ENCODE measurements around the gene PHLDB3.
"Not testable (repeated sequence)": the region's sequence is repeated elsewhere in the genome, so short reads cannot be mapped to it uniquely, and the experiment has no call there.

PHLDB3 gene

GRCh38 chr19:43504426-43505185 is at the start of gene PHLDB3:
PHLDB3 (minus strand) TSS chr19:43504746; CDS start chr19:43504118, 628 bp downstream.
- peaks cover 3% of the 10 kb centered on the region for H3K36me3 Mint-ChIP-seq
- H3K9me3 Mint-ChIP-seq (ENCODE audit: low read depth) = no peaks in the 10 kb centered on the region
- peak within 1 kb of the TSS; percentile 91 for H3K27ac Mint-ChIP-seq
- H3K4me3 Mint-ChIP-seq = peak within 1 kb of the TSS; percentile 96
- peaks cover 34% of the 10 kb centered on the region for H3K4me1 Mint-ChIP-seq (ENCODE audit: low read depth)
- no peaks in the 10 kb centered on the region for H3K27me3 Mint-ChIP-seq

- Mint-ChIP-seq H3K4me1 (ENCODE audit: low read depth) (peaks cover 12% of the 10 kb centered on the region), H3K9me3 (ENCODE audit: low read depth) (no peaks in the 10 kb centered on the region), H3K36me3 (peaks cover 5% of the 10 kb centered on the region), H3K27ac (no peak overlapping the region), H3K4me3 (no peak overlapping the region), H3K27me3 (no peaks in the 10 kb centered on the region)
Observed at GRCh38 chr19:43553656-43554055, 49.1 kb upstream of the PHLDB3 start.

- Mint-ChIP-seq H3K27me3 (no peaks in the 10 kb centered on the region), H3K27ac (no peak overlapping the region), H3K4me1 (ENCODE audit: low read depth) (peaks cover 12% of the 10 kb centered on the region), H3K9me3 (ENCODE audit: low read depth) (no peaks in the 10 kb centered on the region), H3K4me3 (no peak overlapping the region), H3K36me3 (peaks cover 5% of the 10 kb centered on the region)
Observed at GRCh38 chr19:43552616-43553015, 48.1 kb upstream of the PHLDB3 start.

GRCh38 chr19:43552198-43552450 is 47.6 kb upstream of the PHLDB3 start:
- H3K36me3 Mint-ChIP-seq = peaks cover 5% of the 10 kb centered on the region

DNA sequence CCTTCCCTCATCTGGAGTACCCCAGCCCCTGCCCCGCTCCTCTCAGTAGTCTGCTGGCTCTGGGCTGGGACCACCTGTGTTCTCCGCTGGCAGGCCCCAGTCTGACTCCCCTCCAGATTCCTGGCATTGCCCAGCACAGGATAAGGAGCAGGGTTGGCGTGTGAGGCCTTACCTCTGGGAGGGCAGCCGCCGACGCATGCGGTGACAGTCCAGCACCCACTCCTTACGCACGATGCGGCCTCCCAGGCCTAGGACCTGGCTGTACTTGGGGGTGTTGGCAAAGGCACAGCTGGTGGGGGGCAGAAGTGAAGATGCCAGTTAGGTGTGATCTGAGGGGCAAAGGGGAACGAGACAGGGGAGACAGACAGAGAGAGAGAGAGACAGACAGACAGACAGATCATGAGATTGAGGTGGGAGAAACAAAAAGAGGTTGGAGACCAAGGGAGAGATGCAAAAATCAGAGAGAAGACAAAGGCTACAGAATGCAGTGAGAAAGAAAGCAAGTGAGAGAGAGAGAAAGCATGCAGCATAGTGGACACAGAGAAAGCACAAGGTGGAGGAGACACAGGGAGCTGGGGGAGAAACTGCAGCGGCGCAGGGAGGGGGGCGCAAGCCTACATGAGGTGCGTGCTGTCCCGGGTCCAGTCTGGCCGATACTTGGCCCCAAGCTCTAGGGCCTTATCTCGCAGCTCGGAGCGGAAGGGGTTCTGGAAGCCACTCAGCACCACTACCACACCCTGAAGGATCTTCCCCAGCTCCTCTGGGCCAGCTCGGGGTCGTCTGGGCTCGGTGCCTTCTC is 47.1 kb upstream of the PHLDB3 start:
- Mint-ChIP-seq H3K36me3 (peaks cover 5% of the 10 kb centered on the region), H3K4me3 (no peak overlapping the region), H3K4me1 (ENCODE audit: low read depth) (peaks cover 10% of the 10 kb centered on the region), H3K9me3 (ENCODE audit: low read depth) (no peaks in the 10 kb centered on the region), H3K27me3 (no peaks in the 10 kb centered on the region), H3K27ac (peak overlapping the region; percentile 73)

More at GRCh38 chr19:43552198-43552450, 47.6 kb upstream of the PHLDB3 start:
- Mint-ChIP-seq H3K4me3 (no peak overlapping the region), H3K27me3 (no peaks in the 10 kb centered on the region), H3K9me3 (ENCODE audit: low read depth) (no peaks in the 10 kb centered on the region), H3K27ac (no peak overlapping the region), H3K4me1 (ENCODE audit: low read depth) (peaks cover 10% of the 10 kb centered on the region)

DNA sequence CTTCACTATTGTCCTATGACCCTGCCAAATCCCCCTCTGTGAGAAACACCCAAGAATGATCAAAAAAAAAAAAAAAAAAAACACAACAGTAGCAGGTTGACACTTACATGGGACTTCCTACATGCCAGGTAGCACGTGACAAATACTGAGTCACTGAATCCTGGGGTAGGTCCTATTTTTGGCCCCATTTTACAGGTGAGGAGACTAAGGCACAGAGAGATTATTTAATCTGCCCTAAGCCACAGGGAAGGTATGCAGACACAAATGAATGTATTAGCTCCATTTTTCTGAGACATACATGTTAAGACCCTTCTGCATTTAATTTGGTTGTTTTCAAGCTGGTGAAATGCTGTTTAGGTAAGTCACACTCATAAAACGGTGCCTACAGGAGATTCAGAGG is 44.2 kb upstream of the PHLDB3 start:
- Mint-ChIP-seq H3K4me3 (no peak overlapping the region), H3K36me3 (peaks cover 2% of the 10 kb centered on the region), H3K27ac (no peak overlapping the region), H3K4me1 (ENCODE audit: low read depth) (no peaks in the 10 kb centered on the region), H3K9me3 (ENCODE audit: low read depth) (no peaks in the 10 kb centered on the region), H3K27me3 (no peaks in the 10 kb centered on the region)

GRCh38 chr19:43547926-43548325 is 43.4 kb upstream of the PHLDB3 start:
- not testable (repeated sequence) for H3K36me3 Mint-ChIP-seq; H3K27me3 Mint-ChIP-seq; H3K27ac Mint-ChIP-seq; H3K9me3 Mint-ChIP-seq (ENCODE audit: low read depth); H3K4me3 Mint-ChIP-seq; H3K4me1 Mint-ChIP-seq (ENCODE audit: low read depth)

DNA sequence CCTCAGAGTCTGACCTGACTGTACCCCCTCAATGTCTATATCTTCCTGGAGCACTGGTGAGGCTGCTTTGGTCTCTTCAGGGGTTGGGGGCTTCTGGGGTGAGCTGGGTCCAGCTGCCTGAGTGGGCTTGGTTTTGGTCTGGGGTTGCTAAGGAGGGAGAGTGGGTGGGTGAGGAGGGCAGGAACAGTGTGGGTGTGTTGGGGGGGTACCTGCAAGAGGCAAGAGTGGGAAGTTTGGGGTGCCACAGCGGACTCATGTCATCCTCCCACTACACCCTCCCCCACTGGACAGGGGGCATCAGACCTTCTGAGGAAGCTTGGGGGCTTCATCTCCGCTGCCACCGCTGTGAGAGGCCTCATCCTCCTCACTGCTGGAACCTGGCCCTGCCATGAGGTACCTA is 42.0 kb upstream of the PHLDB3 start:
- Mint-ChIP-seq H3K36me3 (peaks cover 1% of the 10 kb centered on the region), H3K27me3 (no peaks in the 10 kb centered on the region), H3K9me3 (ENCODE audit: low read depth) (no peaks in the 10 kb centered on the region), H3K4me3 (no peak overlapping the region), H3K27ac (no peak overlapping the region), H3K4me1 (ENCODE audit: low read depth) (no peaks in the 10 kb centered on the region)

- Mint-ChIP-seq H3K27ac (no peak overlapping the region), H3K4me1 (ENCODE audit: low read depth) (no peaks in the 10 kb centered on the region), H3K9me3 (ENCODE audit: low read depth) (no peaks in the 10 kb centered on the region), H3K36me3 (peaks cover 3% of the 10 kb centered on the region), H3K4me3 (no peak overlapping the region), H3K27me3 (no peaks in the 10 kb centered on the region)
Observed at GRCh38 chr19:43545981-43546380, 41.4 kb upstream of the PHLDB3 start.

- no peaks in the 10 kb centered on the region for H3K9me3 Mint-ChIP-seq (ENCODE audit: low read depth)
- peaks cover 7% of the 10 kb centered on the region for H3K36me3 Mint-ChIP-seq
- H3K27ac Mint-ChIP-seq = peak overlapping the region; percentile 66
- H3K27me3 Mint-ChIP-seq = no peaks in the 10 kb centered on the region
- H3K4me1 Mint-ChIP-seq (ENCODE audit: low read depth) = no peaks in the 10 kb centered on the region
- no peak overlapping the region for H3K4me3 Mint-ChIP-seq
Observed at GRCh38 chr19:43545276-43545675, 40.7 kb upstream of the PHLDB3 start.

DNA sequence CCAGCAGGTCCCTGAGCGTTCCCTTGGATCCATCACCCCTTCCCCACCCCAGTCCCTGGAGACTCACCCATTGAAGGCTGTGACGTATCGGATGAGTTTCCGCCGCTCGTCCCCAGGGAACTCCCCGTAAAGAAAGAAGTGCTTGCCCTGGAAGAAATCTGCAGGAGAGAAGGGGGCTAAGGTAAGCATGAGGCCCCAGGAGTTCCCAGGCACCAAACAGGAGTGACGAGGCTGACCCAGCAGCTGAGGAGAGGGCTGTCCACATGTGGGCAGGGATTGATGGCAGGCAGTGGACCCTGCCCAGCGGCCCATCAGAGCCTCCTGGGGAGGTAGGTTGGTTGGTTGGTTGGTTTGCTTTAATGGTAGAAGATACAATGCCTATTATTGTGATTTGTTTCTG is 39.5 kb upstream of the PHLDB3 start:
- Mint-ChIP-seq H3K9me3 (ENCODE audit: low read depth) (no peaks in the 10 kb centered on the region), H3K4me3 (no peak overlapping the region), H3K27me3 (no peaks in the 10 kb centered on the region), H3K36me3 (peaks cover 15% of the 10 kb centered on the region), H3K27ac (no peak overlapping the region), H3K4me1 (ENCODE audit: low read depth) (no peaks in the 10 kb centered on the region)

GRCh38 chr19:43541920-43542650 is 37.5 kb upstream of the PHLDB3 start:
- H3K4me3 Mint-ChIP-seq = no peak overlapping the region
- no peak overlapping the region for H3K27ac Mint-ChIP-seq
- H3K36me3 Mint-ChIP-seq = peaks cover 23% of the 10 kb centered on the region
- no peaks in the 10 kb centered on the region for H3K4me1 Mint-ChIP-seq (ENCODE audit: low read depth)
- peaks cover 4% of the 10 kb centered on the region for H3K9me3 Mint-ChIP-seq (ENCODE audit: low read depth)
- no peaks in the 10 kb centered on the region for H3K27me3 Mint-ChIP-seq

- Mint-ChIP-seq H3K4me1 (ENCODE audit: low read depth) (peaks cover 2% of the 10 kb centered on the region), H3K4me3 (no peak overlapping the region), H3K9me3 (ENCODE audit: low read depth) (peaks cover 4% of the 10 kb centered on the region), H3K27me3 (no peaks in the 10 kb centered on the region), H3K36me3 (peaks cover 23% of the 10 kb centered on the region), H3K27ac (no peak overlapping the region)
Observed at GRCh38 chr19:43540381-43540780, 35.8 kb upstream of the PHLDB3 start.

DNA sequence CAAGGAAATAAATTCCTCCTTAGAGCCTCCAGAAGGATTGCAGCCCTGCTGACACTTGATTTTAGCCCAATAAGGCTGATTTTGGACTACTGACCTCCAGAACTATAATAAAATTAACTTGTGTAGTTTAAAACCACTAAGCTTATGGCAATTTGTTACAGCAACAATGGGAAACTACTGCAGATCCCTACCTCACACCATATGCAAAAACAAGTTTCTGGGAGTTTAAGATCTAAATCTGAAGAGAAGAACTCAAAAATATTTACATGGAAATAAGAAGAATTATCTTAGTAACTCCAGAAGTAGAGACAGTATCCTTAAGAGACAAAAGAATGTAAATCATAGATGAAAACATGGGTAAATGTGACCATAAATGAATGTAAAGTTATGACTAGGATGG is 34.4 kb upstream of the PHLDB3 start:
- Mint-ChIP-seq H3K36me3 (peaks cover 23% of the 10 kb centered on the region), H3K4me3 (no peak overlapping the region), H3K4me1 (ENCODE audit: low read depth) (peaks cover 6% of the 10 kb centered on the region), H3K27ac (no peak overlapping the region), H3K27me3 (no peaks in the 10 kb centered on the region), H3K9me3 (ENCODE audit: low read depth) (peaks cover 4% of the 10 kb centered on the region)

Measured in activated naive CD8-positive, alpha-beta T cell (primary cell).